GM12878 (cell line): ENCODE measurements around the gene SERPINE2. TPM values are rescaled to one million over a fixed set of nuclear protein-coding genes. Genes with fewer than 3 reads are reported as not detected.
A peak's percentile ranks its signal among the peaks of the same experiment; 100 is the strongest.

Experiments
- BCLAF1 ChIP-seq: fragments of 450-650 bp; IDR thresholded peaks from 2 replicates; pipeline ENCODE4 v1.6.1; 2017; ENCODE audit warnings: antibody characterized with exemption, mild to moderate bottlenecking, moderate library complexity
- CBFB ChIP-seq: IDR thresholded peaks from 2 replicates; pipeline ENCODE4 v1.6.1; 2016; ENCODE audit warnings: antibody characterized with exemption, low read depth
- CHD2 ChIP-seq: IDR thresholded peaks from 2 replicates; pipeline ENCODE4 v1.6.1; 2011; ENCODE audit warnings: low read depth, low read length, improper control_type of control experiment, borderline replicate concordance
- E4F1 ChIP-seq: fragments of 450-650 bp; IDR thresholded peaks from 2 replicates; pipeline ENCODE4 v1.6.1; 2018; ENCODE audit warnings: borderline replicate concordance, mild to moderate bottlenecking; ENCODE audit not compliant: partially characterized antibody
- FOXM1 ChIP-seq: IDR thresholded peaks from 2 replicates; pipeline ENCODE4 v1.6.1; 2012; ENCODE audit warnings: low read depth, mild to moderate bottlenecking, inconsistent platforms, low read length, moderate library complexity
- IRF3 ChIP-seq: fragments of 450-650 bp; IDR thresholded peaks from 2 replicates; pipeline ENCODE4 v1.6.1; 2014; ENCODE audit warnings: mild to moderate bottlenecking
- MEF2B ChIP-seq: fragments of 450-650 bp; IDR thresholded peaks from 2 replicates; pipeline ENCODE4 v1.6.1; 2018; ENCODE audit warnings: mild to moderate bottlenecking, moderate library complexity; ENCODE audit not compliant: partially characterized antibody, poor library complexity, severe bottlenecking
- NFIC ChIP-seq: IDR thresholded peaks from 2 replicates; pipeline ENCODE4 v1.6.1; 2012; ENCODE audit warnings: low read depth, mild to moderate bottlenecking, inconsistent platforms, low read length, moderate library complexity
- POU2F2 ChIP-seq: IDR thresholded peaks from 3 replicates; pipeline ENCODE4 v1.6.1; 2011; ENCODE audit warnings: low read depth, mild to moderate bottlenecking, low read length, borderline replicate concordance
- RUNX3 ChIP-seq: IDR thresholded peaks from 2 replicates; pipeline ENCODE4 v1.6.1; 2012; ENCODE audit warnings: low read length, inconsistent platforms
- SIX5 ChIP-seq: IDR thresholded peaks from 2 replicates; pipeline ENCODE4 v1.6.1; 2011; ENCODE audit warnings: mild to moderate bottlenecking, low read depth, low read length, moderate library complexity; ENCODE audit not compliant: severe bottlenecking
- SUZ12 ChIP-seq: fragments of 200-600 bp; sonication (generic); IDR thresholded peaks from one replicate; pipeline ENCODE4 v1.6.1; 2018; ENCODE audit warnings: antibody characterized with exemption, mild to moderate bottlenecking; ENCODE audit not compliant: unreplicated experiment
- TCF12 ChIP-seq: IDR thresholded peaks from 2 replicates; pipeline ENCODE4 v1.6.1; 2011; ENCODE audit warnings: low read depth, mild to moderate bottlenecking, low read length
- USF1 ChIP-seq: IDR thresholded peaks from 2 replicates; pipeline ENCODE4 v1.6.1; 2011; ENCODE audit warnings: borderline replicate concordance, low read depth, mild to moderate bottlenecking, moderate library complexity, mixed read lengths, low read length; ENCODE audit not compliant: insufficient read depth; ENCODE audit errors: extremely low read length
- YY1 ChIP-seq: IDR thresholded peaks from 2 replicates; pipeline ENCODE4 v1.6.1; 2011; ENCODE audit warnings: low read depth, mild to moderate bottlenecking, low read length
- ZBTB33 ChIP-seq: fragments of 450-650 bp; IDR thresholded peaks from 2 replicates; pipeline ENCODE4 v1.6.1; 2017; ENCODE audit warnings: mild to moderate bottlenecking
- polyA plus RNA-seq, 11 experiments: library from polyadenylated mRNA; depleted of rRNA in 4 of 11; unstranded in 6 of 11; stranded (reverse) in 5 of 11; fragments of >200 nt; fragmentation: Nextera tagmentation in 4 of 11; fragmentation: Illumina TruSeq in 1 of 11; extraction: Ambion mirVana in 4 of 11; extraction: Trizol in 1 of 11; gene quantifications; 1 replicate in 1 of 11; 2 replicates in 10 of 11; pipeline versions ENCODE4 v1.2.1 to v1.2.3, GENCODE V29; 2011 to 2016; ENCODE audit warnings: inconsistent platforms in 2 of 11, missing spikeins in 2 of 11, low read depth in 1 of 11
- total RNA-seq, 4 experiments: library from RNA; depleted of rRNA in 3 of 4; stranded (reverse); fragments of >200 nt in 3 of 4; fragmentation: Illumina TruSeq in 1 of 4; extraction: Trizol in 1 of 4; gene quantifications; 2 replicates each; pipeline versions ENCODE4 v1.2.1 to v1.2.3, GENCODE V29; 2013 to 2021

Gene SERPINE2
- total and polyA plus RNA-seq, 10 of the 15 experiments (the other 5 are each of a cell fraction or from before 2014, with no cell fraction given): 0.18 to 1.7 (median 0.39) TPM

- TF ChIP-seq ZBTB33: no peak
- no peak for TF ChIP-seq SIX5
- 0 out of 2 replicates have a peak, but pooled peaks have one; percentile 54 for TF ChIP-seq CHD2
- TF ChIP-seq RUNX3: peak; percentile 83
- no peak for TF ChIP-seq IRF3
- peak; percentile 23 for TF ChIP-seq E4F1
- peak; percentile 57; the same call in 1 of the 2 replicates for TF ChIP-seq NFIC
- TF ChIP-seq USF1: no peak
- TF ChIP-seq YY1: 0 out of 2 replicates have a peak, but pooled peaks have one; percentile 21
- TF ChIP-seq CBFB: no peak
- peak; percentile 78 for TF ChIP-seq MEF2B
- no peak for TF ChIP-seq FOXM1
- no peak for TF ChIP-seq SUZ12
- no peak for TF ChIP-seq BCLAF1
- no peak for TF ChIP-seq TCF12
- TF ChIP-seq POU2F2: no peak
These were observed 97.4 kb downstream of the SERPINE2 start (continued) for GRCh38 chr2:223941579-223942277.
